Myocyte (in vitro differentiated cells): Measurements from ENCODE around the gene GPER1. TPM values are rescaled to one million over a fixed set of nuclear protein-coding genes. Genes with fewer than 3 reads are reported as not detected.
"Not testable (repeated sequence)": the region's sequence is repeated elsewhere in the genome, so short reads cannot be mapped to it uniquely, and the experiment has no call there.

Experiments
- DNase-seq: peaks from one replicate; pipeline ENCODE4 v3.0.0-alpha.2; 2012; ENCODE audit warnings: low read depth
- total RNA-seq: library from RNA; depleted of rRNA; stranded (reverse); fragments of >200 nt; gene quantifications from 2 replicates; pipeline ENCODE4 v1.2.3, GENCODE V29; 2014

GPER1 gene
- total RNA-seq, 1 donor from 2014 or later = 1.1 TPM

DNA sequence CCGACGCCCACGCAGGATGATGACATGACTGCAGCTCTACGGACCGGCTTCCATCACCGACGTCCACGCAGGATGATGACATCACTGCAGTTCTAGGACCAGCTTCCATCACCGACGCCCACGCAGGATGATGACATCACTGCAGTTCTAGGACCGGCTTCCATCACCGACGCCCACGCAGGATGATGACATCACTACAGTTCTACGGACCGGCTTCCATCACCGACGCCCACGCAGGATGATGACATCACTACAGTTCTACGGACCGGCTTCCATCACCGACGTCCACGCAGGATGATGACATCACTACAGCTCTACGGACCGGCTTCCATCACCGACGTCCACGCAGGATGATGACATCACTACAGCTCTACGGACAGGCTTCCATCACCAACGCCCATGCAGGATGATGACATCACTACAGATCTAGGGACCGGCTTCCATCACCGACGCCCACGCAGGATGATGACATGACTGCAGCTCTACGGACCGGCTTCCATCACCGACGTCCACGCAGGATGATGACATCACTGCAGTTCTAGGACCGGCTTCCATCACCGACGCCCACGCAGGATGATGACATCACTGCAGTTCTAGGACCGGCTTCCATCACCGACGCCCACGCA, 28.6 kb downstream of the GPER1 start:
- DNase-seq = not testable (repeated sequence)

DNA sequence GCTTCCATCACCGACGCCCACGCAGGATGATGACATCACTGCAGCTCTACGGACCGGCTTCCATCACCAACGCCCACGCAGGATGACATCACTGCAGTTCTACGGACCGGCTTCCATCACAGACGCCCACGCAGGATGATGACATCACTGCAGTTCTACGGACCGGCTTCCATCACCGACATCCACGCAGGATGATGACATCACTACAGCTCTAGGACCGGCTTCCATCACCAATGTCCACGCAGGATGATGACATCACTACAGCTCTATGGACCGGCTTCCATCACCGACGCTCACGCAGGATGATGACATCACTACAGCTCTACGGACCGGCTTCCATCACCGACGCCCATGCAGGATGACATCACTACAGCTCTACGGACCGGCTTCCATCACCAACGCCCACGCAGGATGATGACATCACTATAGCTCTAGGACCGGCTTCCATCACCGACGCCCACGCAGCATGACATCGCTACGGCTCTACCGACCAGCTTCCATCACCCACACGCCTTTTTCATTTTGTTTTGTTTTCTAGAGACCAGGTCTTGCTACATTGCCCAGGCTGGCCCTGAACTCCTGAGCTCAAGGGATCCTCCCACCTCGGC, 29.5 kb downstream of the GPER1 start:
- DNase-seq = no peak

DNA sequence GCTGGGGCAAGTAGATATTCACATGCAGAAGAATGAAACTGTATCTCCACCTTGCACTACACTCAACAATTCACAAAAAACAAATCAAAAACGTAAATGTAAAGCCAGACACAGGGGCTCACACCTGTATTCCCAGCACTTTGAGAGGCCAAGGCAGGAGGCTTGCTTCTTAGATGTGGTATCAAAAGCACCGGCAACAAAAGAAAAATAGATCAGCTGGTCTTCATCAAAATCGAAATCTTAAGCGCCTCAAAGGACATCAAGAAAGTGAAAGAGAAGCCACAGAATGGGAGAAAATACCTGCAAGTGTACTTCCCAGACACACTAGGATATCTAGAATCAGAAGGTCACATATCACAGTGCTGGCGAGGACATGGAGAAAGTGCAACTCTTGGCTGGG, 31.3 kb downstream of the GPER1 start:
- DNase-seq = no peak

DNA sequence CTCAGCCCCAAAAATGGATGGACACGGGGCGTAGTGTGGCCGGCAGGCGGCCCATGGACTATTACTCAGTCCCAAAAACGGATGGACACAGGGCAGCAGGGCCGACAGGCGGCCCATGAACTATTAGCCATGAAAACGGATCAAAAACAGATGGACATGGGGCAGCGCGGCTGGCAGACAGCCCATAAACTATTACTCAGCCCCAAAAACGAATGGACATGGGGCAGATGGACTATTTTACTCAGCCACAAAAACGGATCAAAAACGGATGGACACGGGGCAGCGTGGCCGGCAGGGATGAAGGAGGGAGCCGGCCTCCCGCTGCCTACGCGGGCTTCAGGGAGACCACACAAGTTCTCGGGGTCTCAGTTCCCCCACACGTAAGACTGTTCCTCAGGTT, 32.9 kb downstream of the GPER1 start:
- DNase-seq = no peak

DNA sequence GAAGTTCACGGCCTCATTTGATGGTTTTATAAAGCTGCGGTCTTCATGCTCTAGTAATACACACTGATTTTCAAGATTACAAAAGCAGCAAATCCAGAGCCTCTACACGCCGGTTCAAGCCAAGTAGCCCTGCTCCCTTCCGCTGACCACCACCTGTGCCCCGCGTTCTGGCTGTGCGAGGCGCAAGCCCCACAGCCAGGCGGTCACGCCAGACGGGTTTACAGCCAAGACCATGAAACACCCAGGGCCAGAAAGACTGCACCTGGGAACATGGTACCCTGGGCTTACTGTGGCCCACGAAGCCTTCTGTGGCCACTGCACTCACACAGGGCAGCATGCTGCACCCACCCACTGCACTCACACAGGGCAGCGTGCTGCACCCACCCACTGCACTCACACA, 33.6 kb downstream of the GPER1 start:
- DNase-seq = no peak

DNA sequence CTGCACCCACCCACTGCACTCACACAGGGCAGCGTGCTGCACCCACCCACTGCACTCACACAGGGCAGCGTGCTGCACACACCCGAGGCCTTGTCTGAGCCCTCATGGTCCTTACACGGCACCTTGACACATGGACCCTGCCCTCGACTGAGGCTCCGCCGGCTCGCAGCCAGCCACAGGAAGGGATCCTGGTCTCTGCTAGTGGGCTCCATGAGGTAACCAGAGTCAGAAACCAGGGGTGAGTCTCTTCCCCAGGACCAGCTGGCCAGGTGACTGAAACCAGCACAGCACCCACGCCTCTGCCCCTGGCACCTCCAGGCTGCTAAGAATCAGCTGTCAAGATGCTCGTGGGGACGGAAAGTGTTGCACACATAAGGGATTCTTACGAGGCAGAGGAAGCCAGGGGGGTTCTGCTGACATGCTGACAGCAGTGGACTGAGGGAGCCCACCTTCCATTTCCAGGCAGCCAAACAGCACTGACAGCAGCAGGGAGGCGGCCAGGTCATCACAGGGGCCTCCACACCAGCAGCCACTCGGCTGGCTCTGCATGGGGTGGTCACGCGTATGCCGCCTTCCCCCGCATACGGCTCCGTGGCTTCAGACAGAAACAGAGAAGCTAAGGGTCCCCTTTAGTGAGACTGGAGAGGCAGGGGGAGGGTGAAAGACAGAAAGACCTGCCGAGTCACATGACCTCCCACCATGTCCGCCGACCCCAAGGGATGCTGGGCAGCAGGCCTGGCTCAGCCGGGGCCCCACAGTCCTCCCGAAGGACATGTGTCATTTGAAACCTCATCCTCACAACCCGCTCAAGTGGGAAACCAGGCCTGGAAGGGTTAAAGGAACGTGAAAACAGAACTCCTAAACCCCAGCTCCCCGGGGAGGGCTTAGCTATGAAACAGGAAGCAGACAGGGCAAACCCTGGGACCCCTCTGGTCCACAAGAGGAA, 34.2 kb downstream of the GPER1 start:
- no peak for DNase-seq

DNA sequence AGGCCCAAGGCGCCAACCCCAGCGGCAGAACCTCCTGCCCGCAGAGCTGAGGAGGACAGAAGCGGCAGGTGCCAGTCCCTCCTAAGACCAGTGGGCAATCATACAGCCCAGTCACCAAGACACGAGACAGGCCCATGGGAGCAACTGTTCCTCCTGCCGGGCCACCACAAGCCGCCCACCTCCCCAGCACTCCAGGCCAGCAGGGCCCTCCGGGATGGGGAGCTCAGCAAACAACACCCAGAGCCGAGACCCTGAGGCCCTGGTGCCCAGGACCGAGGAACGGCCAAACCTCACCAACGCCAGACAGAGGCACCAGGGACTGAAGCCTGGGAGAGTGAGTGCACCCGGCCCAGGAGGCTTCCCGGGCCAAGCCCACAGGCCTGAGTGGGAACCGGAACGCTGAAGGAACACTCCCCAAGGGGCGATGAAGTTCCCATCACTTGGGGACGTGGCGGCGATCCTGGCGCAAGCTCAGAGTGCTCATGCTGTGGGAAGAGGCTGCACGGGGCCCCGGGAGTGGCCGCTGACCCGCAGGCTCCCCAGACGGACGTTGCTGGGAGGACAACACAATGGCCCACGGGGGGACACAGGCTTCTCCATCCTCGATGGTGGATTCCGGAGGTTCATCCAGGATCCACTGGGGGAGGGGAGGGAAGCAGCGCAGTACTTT, 35.1 kb downstream of the GPER1 start:
- DNase-seq = no peak

DNA sequence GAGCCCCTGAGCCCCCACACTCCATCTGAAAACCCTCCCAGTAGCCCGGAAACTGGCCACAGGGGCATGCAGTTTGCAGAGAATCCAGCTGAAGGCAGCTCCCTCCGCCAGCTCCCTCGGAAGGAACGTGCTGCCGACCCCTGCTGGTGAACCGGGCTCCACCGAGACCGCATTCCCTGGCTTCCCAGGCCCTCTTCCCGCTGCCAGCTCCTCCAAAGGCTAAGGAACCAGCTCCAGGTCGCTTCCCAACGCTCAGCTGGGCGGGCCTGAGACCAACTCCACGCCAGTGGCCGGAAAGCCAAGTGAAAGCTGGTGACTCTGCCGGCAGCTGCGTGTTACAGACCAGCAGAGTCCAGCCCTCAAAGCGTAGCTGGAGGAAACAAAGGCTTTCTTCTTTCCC, 35.8 kb downstream of the GPER1 start:
- DNase-seq = peak; percentile 96

DNA sequence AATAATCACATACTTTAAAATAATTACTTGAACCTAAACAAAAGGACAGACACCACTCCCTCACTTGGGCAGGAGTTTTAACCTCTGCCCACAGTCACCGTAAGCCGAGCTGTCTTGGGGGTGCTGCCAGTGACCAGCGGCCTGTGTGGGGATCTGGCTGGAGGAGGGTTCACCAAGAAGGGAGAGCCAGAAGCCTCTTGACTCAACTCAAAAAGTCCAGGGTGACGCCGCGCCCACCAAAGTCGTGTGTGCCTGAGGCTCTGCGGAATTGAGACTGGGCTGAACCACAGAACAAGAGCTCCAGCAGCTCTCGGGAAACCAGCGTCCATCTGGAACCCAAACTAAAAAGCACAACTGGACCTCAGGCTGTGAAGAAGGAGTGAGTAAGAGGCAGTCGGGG, 36.3 kb downstream of the GPER1 start:
- DNase-seq = peak; percentile 83

DNA sequence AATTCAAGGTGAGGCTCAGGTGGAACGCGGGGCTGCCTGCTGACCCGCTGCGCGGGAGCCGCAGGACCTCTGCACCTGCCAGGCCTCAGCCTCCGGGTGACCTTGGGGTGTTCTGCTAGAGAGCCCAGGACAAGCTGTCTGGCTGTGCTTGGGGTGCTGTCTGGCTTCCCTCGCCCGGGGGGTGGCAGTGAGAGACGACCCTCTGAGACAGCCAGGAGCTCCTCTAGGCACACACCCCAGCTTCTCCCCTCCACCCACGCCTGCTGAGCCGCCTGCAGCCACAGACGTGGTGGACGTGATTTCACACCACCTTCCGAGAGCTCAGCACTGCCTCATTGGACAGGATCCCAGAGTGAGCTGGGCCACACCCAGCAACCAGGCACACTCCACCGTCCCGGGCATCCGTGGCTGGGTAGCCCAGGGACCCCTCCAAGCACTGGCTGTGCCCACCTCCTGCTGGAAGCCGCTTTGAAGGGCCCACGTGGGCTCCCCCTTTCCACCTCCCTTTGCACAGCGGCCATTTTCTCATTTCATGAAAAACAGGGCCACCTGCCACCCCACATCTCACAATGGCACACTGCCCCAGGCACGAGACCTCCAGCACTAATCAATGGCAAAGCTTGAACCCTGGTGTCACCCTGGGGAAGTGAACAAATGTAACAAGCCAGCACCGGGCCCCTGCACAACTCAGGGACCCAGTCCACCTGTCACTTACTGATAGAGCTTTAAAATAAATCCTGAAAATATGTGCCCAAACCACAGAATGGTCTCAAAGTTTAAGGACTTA, 37.1 kb downstream of the GPER1 start:
- DNase-seq = peak; percentile 52

DNA sequence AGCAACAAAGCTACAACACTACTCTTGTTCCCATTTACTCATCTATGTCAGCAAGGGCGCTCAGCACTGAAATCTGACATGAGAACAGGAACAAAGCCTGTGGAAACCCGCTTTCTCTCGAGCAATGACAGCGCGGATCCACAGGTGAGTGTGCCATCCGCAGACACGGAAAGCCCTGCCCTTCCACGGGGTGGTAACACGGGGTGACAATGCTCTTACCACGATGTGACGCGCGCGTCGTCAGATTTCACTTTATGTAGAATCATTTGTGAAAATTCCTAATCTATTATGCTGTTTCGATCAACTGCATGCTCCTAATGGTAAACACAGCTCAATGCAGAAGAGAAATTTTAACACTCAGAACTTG, 37.7 kb downstream of the GPER1 start:
- DNase-seq = no peak

DNA sequence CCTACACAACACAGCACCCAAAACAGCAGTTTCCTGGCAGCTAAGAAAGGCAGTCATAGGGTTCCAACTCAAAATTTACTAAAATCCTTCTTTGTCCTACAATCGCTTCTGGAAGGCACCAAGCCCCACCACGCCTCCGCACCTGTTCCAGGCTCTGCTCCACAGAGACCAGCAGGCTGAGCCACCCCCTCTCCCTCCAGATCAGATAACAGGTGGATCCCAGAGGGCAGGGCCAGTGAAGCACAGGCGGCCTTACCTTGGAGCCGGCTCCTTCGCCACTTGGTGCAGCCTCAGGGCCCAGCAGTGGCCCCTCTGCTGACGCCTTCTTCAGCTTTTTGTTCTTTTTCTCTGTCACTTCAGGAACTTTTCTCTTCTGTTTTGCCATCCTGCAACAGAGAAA, 39.1 kb downstream of the GPER1 start:
- peak; percentile 67 for DNase-seq

DNA sequence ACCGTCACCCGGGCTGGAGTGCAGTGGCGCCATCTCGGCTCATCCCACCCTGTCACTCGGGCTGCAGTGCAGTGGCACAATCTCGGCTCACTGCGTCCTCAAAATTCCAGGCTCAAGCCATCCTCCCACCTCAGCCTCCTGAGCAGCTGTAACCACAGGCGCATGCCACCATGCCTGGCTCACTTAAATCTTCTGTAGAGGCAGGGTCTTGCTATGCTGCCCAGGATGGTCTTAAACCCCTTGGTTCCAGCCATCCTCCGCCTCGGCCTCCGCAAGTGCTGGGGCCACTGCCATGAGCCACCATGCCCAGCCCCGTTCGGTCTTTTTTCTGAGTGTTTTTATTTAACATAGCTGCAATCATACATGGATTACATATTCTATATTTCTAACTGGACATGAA, 41.5 kb downstream of the GPER1 start:
- DNase-seq = no peak

DNA sequence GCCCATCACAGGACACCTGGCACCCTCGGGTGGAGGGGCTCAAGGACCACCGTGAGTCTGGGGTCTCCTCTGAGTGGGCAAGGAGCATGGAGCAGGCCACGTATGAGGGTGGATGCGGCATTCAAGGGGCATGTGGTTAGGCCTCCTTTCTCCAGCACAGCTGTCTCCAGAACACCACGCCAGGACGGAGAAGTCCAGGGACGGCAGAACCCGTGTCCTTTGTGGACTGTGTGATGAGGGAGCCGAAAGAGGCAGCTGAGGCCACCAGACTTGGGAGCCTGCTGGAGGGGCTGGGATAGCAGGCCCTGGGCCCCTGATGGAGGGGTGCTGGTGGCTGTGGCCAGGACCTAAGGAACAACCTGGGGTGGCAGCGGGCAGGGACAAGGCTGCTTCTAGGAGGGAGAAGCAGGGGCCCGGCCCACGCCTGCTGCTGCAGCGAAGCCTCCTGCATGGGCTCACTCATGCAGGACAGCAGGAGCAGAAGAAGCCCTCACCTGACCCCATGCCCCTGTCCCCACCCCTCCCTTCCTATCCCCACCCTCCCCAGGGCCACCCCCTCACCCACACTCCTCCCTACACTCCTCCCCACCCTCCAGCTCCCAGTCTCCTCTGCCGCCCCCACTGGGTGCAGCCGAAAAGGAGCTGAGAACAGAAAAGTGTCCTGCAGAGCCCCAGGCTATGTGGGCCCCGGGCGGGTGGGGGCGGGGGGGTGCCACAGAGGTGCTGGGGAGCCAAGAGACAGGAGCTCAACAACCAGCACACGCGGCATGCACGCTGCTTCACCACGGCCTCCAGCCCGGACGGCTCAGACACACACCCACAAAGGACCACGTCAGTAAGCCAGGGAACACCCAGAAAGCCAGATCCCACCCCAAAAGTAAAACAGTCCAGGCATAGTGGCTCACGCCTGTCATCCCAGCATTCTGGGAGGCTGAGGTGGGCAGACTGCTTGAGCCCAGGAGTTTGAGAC, 42.4 kb downstream of the GPER1 start:
- no peak for DNase-seq

DNA sequence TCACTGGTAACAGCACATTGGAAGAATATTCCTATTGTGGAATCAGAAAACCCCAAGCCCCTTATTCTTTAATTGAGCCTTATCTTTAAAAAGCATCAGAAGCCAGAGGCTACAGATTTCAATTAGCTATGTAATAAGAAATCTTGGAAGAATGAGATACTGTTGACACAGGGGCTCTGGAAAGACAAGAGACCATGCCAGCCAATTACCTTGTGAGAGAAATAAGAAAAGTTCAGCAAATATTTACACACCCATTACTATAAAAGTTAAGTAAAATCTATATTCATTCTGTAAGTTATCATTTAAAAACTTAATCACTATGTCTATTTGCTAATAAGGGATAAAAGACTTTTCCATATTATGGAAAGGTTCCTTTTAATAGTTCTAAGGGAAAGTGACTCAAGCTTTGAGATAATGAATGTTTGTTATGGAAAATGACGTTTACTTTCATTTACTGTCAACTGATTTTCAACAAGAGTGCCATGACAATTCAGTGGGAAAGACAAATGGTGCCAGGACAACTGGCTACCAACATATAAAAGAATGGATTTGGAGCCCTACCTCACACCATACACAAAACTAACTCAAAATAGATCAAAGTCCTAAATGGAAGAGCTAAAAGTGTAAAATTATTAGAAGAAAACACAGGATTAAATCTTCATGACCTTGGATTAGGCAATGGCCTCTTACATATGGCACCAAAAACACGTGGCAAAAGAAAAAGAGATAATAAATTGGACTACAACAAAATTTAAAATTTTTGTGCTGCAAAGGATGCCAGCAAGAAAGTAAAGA, 43.8 kb downstream of the GPER1 start:
- DNase-seq = no peak

DNA sequence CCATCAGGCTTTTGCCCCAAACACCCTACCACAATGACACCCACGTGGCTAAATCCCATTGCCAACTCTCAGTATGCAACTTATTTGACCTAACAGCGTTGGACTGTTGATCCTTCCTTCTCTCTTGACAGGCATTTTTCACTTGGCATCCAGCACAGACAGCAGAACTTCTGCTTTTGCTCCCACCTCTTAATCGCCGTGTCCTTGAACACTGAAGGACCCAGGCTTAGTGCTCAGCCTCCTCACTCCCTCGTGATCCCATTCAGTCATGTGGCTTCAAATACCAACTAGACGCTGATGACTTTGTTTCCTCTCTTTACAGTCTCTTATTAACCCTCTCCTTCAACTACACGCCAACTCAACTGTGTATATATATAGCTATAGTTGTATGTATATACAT, 47.0 kb downstream of the GPER1 start:
- no peak for DNase-seq

DNA sequence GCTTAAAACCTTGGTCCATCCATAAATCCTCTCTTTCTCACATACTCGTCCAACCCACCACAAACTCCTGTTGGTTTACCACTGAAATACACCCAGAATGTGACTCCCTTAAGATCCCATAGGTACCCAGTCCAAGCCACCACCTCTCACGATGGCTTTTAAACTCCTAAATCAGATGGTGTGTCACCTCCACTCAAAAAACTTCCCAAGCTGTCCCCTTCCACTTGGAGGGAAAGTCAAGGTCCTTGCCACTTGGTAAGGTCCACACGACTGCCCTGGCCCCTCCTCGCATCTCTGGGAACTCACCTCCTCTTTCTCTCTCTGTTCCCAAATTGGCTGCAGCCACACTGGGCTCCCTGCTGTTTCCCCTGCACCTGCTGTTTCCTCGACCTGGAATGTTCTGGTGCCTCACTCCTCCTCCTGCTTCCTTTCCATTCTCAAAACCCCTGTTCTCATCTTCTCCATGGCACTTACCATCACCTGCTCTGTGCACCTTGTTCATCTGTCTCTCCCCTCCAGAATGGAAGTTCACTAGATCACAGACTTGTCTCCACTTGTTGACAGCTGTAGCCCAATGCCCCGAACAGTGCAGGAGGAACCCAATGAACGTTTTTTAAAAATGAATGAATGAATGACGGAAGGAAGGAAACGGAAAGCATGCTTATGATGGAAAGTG, 49.1 kb downstream of the GPER1 start:
- DNase-seq = no peak

DNA sequence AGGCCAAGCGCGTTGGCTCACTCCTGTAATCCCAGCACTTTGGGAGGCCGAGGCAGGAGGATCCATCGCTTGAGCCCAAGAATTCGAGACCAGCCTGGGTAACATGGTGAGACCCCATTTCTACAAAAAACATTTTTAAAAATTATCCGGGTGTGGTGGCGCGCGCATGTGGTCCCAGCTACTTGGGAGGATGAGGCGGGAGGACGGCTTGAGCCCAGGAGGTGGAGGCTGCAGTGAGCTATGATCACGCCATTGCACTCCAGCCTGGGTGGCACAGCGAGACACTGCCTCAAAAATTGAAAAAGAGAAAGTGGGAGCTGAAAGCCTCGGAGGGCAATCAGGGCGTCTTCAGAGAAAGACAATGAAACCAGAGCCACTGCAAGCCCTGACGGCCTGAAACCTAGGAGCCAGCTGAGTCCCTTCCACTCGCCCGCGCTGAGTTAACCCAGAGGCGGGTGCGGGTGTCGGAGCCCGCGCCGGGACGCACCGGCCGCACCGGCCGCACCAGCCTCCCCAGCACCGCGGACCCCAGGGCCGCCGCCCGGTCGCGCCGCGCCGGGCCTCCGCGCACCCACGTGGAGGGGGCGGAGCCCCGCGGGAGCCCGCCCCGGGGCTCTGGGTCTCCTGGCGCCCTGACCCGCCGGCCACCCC, 49.7 kb downstream of the GPER1 start:
- no peak for DNase-seq
